ENCODE data around the gene KLF9. TPM values are rescaled to one million over a fixed set of nuclear protein-coding genes. Genes with fewer than 3 reads are reported as not detected.

The KLF9 gene
- total RNA-seq, 1 donor from 2014 or later = 98.5 TPM

GRCh38 chr9:70408393-70409040 lies 5.9 kb downstream of the KLF9 start:
- H3K27ac ChIP-seq = peak overlapping the region; percentile 62
- TF ChIP-seq, protein P1, sequence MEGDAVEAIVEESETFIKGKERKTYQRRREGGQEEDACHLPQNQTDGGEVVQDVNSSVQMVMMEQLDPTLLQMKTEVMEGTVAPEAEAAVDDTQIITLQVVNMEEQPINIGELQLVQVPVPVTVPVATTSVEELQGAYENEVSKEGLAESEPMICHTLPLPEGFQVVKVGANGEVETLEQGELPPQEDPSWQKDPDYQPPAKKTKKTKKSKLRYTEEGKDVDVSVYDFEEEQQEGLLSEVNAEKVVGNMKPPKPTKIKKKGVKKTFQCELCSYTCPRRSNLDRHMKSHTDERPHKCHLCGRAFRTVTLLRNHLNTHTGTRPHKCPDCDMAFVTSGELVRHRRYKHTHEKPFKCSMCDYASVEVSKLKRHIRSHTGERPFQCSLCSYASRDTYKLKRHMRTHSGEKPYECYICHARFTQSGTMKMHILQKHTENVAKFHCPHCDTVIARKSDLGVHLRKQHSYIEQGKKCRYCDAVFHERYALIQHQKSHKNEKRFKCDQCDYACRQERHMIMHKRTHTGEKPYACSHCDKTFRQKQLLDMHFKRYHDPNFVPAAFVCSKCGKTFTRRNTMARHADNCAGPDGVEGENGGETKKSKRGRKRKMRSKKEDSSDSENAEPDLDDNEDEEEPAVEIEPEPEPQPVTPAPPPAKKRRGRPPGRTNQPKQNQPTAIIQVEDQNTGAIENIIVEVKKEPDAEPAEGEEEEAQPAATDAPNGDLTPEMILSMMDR (IDR thresholded peaks at IDR 0.05) = no peak
- TF ChIP-seq POLR2AphosphoS5 (IDR thresholded peaks at IDR 0.05; ENCODE audit: insufficient read depth in 1 of 2, low read depth in 1 of 2) (no peak), POLR2A (IDR thresholded peaks at IDR 0.05) (no peak)
- H3K4me3 ChIP-seq = no peak overlapping the region
- DNase-seq (ENCODE audit: extremely low spot score in 2 of 2) = no peak
- no peaks in the 10 kb centered on the region for H3K27me3 ChIP-seq
- H3K36me3 ChIP-seq = no peaks in the 10 kb centered on the region
- H3K4me1 ChIP-seq = peaks cover 69% of the 10 kb centered on the region
- no peaks in the 10 kb centered on the region for H3K9me3 ChIP-seq
- intact Hi-C loops (cut with DNase I) = no loop called here

- Histone ChIP-seq H3K36me3 (no peaks in the 10 kb centered on the region), H3K9me3 (no peaks in the 10 kb centered on the region), H3K27ac (peak overlapping the region; percentile 62), H3K27me3 (no peaks in the 10 kb centered on the region), H3K4me3 (peak overlapping the region; percentile 6 to 21), H3K4me1 (peaks cover 83% of the 10 kb centered on the region)
- no peak for DNase-seq (ENCODE audit: extremely low spot score in 2 of 2)
- TF ChIP-seq, protein P1 (IDR thresholded peaks at IDR 0.05) = no peak
- no peak for TF ChIP-seq POLR2A (IDR thresholded peaks at IDR 0.05)
- no peak for TF ChIP-seq POLR2AphosphoS5 (IDR thresholded peaks at IDR 0.05; ENCODE audit: insufficient read depth in 1 of 2, low read depth in 1 of 2)
- intact Hi-C loops (cut with DNase I) = no loop called here
Measured at GRCh38 chr9:70407081-70407503, 7.4 kb downstream of the KLF9 start.

DNA sequence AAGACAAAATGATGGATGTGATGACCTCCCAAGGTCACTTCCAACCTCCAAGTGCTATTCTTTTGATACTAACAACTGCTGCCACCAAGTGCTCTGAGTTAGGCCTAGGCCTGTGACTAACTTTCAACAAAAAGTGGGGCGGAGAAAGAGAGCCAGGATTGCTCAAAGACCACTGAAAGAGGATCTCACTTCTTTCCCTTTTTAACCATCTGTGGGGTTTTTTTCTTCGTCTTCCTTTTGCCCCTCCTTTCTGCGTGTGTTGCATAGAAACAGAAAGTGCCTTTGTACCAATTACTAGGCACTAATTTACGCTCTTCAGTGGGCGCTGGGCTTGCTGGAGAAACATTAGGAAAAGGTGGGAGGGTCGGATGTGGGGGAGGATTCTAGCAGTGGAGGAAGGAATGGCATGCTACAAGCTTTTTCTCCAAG lies 8.0 kb downstream of the KLF9 start:
- intact Hi-C loops (cut with DNase I) = no loop called here
- Histone ChIP-seq H3K4me1 (peaks cover 89% of the 10 kb centered on the region), H3K27me3 (no peaks in the 10 kb centered on the region), H3K27ac (peak overlapping the region; percentile 62), H3K4me3 (peak overlapping the region; percentile 6 to 14), H3K9me3 (no peaks in the 10 kb centered on the region), H3K36me3 (no peaks in the 10 kb centered on the region)
- TF ChIP-seq, protein P1 (IDR thresholded peaks at IDR 0.05) = no peak
- no peak for TF ChIP-seq POLR2AphosphoS5 (IDR thresholded peaks at IDR 0.05; ENCODE audit: insufficient read depth in 1 of 2, low read depth in 1 of 2)
- TF ChIP-seq POLR2A (IDR thresholded peaks at IDR 0.05) = no peak
- DNase-seq (ENCODE audit: extremely low spot score in 2 of 2) = no peak

- H3K4me1 ChIP-seq = peaks cover 95% of the 10 kb centered on the region
- H3K4me3 ChIP-seq = peak overlapping the region in 1 of 2 donors; percentile 6
- H3K9me3 ChIP-seq = no peaks in the 10 kb centered on the region
- intact Hi-C loops (cut with DNase I) = no loop called here
- DNase-seq (ENCODE audit: extremely low spot score in 2 of 2) = no peak
- H3K27ac ChIP-seq = peak overlapping the region; percentile 62
- H3K36me3 ChIP-seq = no peaks in the 10 kb centered on the region
- TF ChIP-seq POLR2A (IDR thresholded peaks at IDR 0.05) = no peak
- TF ChIP-seq POLR2AphosphoS5 (IDR thresholded peaks at IDR 0.05; ENCODE audit: insufficient read depth in 1 of 2, low read depth in 1 of 2) = no peak
- TF ChIP-seq, protein P1 (IDR thresholded peaks at IDR 0.05) = no peak
- H3K27me3 ChIP-seq = no peaks in the 10 kb centered on the region
Measured at GRCh38 chr9:70405808-70406433, 8.5 kb downstream of the KLF9 start.

DNA sequence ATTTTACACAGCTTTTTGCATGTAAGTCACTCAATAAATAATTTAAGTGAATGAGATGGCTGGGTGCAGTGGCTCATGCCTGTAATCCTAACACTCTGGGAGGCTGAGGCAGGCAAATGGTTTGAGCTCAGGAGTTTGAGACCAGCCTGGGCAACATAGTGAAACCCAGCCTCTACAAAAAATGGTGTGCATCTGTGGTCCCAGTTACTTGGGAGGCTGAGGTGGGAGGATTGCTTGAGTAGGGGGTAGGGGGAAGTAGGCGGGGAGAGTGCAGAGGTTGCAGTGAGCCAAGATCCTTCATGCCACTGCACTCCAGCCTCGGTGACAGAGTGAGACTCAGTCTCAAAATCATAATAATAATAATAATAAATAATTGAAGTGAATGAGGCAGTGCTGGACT lies 10.2 kb downstream of the KLF9 start:
- H3K27ac ChIP-seq = peak overlapping the region; percentile 62
- TF ChIP-seq, protein P1 (IDR thresholded peaks at IDR 0.05) = no peak
- TF ChIP-seq POLR2AphosphoS5 (IDR thresholded peaks at IDR 0.05; ENCODE audit: insufficient read depth in 1 of 2, low read depth in 1 of 2) (no peak), POLR2A (IDR thresholded peaks at IDR 0.05) (no peak)
- no peaks in the 10 kb centered on the region for H3K36me3 ChIP-seq
- no peak overlapping the region for H3K4me3 ChIP-seq
- DNase-seq (ENCODE audit: extremely low spot score in 2 of 2) = peak in 1 of 2 donors; percentile 67
- no peaks in the 10 kb centered on the region for H3K27me3 ChIP-seq
- no peaks in the 10 kb centered on the region for H3K9me3 ChIP-seq
- H3K4me1 ChIP-seq = peaks cover 97% of the 10 kb centered on the region
- intact Hi-C loops (cut with DNase I) = no loop called here

All from vagina (tissue), 2 donors.